ENCODE data around the gene ZFAND3. TPM values are rescaled to one million over a fixed set of nuclear protein-coding genes. Genes with fewer than 3 reads are reported as not detected.

The ZFAND3 gene
- total RNA-seq, 2 experiments from 2014 or later: 27.5 to 29.2 TPM

GRCh38 chr6:38080889-38081288 lies 261.4 kb downstream of the ZFAND3 start:
- CTCF ChIA-PET: no interaction called here
- H3K27ac Mint-ChIP-seq: no peak overlapping the region
- DNase-seq (no peak), ATAC-seq (no peak)
- H3K4me3 Mint-ChIP-seq: no peak overlapping the region
- H3K27me3 Mint-ChIP-seq (ENCODE audit: low read depth): no peaks in the 10 kb centered on the region
- H3K4me1 Mint-ChIP-seq (ENCODE audit: low read depth): no peaks in the 10 kb centered on the region
- H3K36me3 Mint-ChIP-seq (ENCODE audit: low read depth): peaks cover 11% of the 10 kb centered on the region
- H3K9me3 Mint-ChIP-seq (ENCODE audit: insufficient read depth): no peaks in the 10 kb centered on the region
- POLR2A ChIA-PET: no interaction called here

GRCh38 chr6:38085031-38085430 lies 265.5 kb downstream of the ZFAND3 start:
- DNase-seq (no peak), ATAC-seq (no peak)
- CTCF ChIA-PET: no interaction called here
- Mint-ChIP-seq H3K27me3 (ENCODE audit: low read depth) (no peaks in the 10 kb centered on the region), H3K27ac (no peak overlapping the region), H3K4me1 (ENCODE audit: low read depth) (no peaks in the 10 kb centered on the region), H3K4me3 (no peak overlapping the region), H3K9me3 (ENCODE audit: insufficient read depth) (no peaks in the 10 kb centered on the region), H3K36me3 (ENCODE audit: low read depth) (peaks cover 24% of the 10 kb centered on the region)
- POLR2A ChIA-PET: no interaction called here

GRCh38 chr6:38086346-38086745 lies 266.8 kb downstream of the ZFAND3 start:
- Mint-ChIP-seq H3K27me3 (ENCODE audit: low read depth) (no peaks in the 10 kb centered on the region), H3K4me1 (ENCODE audit: low read depth) (no peaks in the 10 kb centered on the region), H3K27ac (no peak overlapping the region), H3K36me3 (ENCODE audit: low read depth) (peaks cover 24% of the 10 kb centered on the region), H3K9me3 (ENCODE audit: insufficient read depth) (no peaks in the 10 kb centered on the region), H3K4me3 (no peak overlapping the region)
- ChIA-PET POLR2A (no interaction called here), CTCF (interaction anchor here (1.5 kb wide), 1 partner anchor 52 kb away, joined by 3 read pairs; no protein-coding TSS in a partner anchor)
- ATAC-seq: no peak
- DNase-seq: no peak

GRCh38 chr6:38088010-38088409 lies 268.5 kb downstream of the ZFAND3 start:
- Mint-ChIP-seq H3K27ac (no peak overlapping the region), H3K4me1 (ENCODE audit: low read depth) (no peaks in the 10 kb centered on the region), H3K27me3 (ENCODE audit: low read depth) (no peaks in the 10 kb centered on the region), H3K4me3 (no peak overlapping the region), H3K9me3 (ENCODE audit: insufficient read depth) (no peaks in the 10 kb centered on the region), H3K36me3 (ENCODE audit: low read depth) (peaks cover 20% of the 10 kb centered on the region)
- ATAC-seq: no peak
- no peak for DNase-seq
- CTCF ChIA-PET: no interaction called here
- POLR2A ChIA-PET: no interaction called here

- DNase-seq (no peak), ATAC-seq (no peak)
- peaks cover 20% of the 10 kb centered on the region for H3K36me3 Mint-ChIP-seq (ENCODE audit: low read depth)
- ChIA-PET CTCF (no interaction called here), POLR2A (interaction anchor here (0.6 kb wide), 1 partner anchor 63 kb away, joined by 4 read pairs; no protein-coding TSS in a partner anchor)
- no peaks in the 10 kb centered on the region for H3K4me1 Mint-ChIP-seq (ENCODE audit: low read depth)
- H3K27me3 Mint-ChIP-seq (ENCODE audit: low read depth): no peaks in the 10 kb centered on the region
- H3K27ac Mint-ChIP-seq: no peak overlapping the region
- no peaks in the 10 kb centered on the region for H3K9me3 Mint-ChIP-seq (ENCODE audit: insufficient read depth)
- no peak overlapping the region for H3K4me3 Mint-ChIP-seq
These were observed 269.3 kb downstream of the ZFAND3 start for GRCh38 chr6:38088829-38089228.

GRCh38 chr6:38091613-38092012 lies 272.1 kb downstream of the ZFAND3 start:
- no peak for DNase-seq

GRCh38 chr6:38092465-38092864 lies 272.9 kb downstream of the ZFAND3 start:
- POLR2A ChIA-PET: no interaction called here

More at GRCh38 chr6:38091613-38092012, 272.1 kb downstream of the ZFAND3 start:
- Mint-ChIP-seq H3K4me3 (no peak overlapping the region), H3K36me3 (ENCODE audit: low read depth) (peaks cover 8% of the 10 kb centered on the region), H3K27me3 (ENCODE audit: low read depth) (no peaks in the 10 kb centered on the region), H3K9me3 (ENCODE audit: insufficient read depth) (no peaks in the 10 kb centered on the region), H3K4me1 (ENCODE audit: low read depth) (no peaks in the 10 kb centered on the region), H3K27ac (no peak overlapping the region)
- no peak for ATAC-seq
- CTCF ChIA-PET: no interaction called here
- POLR2A ChIA-PET: no interaction called here

GRCh38 chr6:38092964-38093363 lies 273.4 kb downstream of the ZFAND3 start:
- ATAC-seq: no peak
- Mint-ChIP-seq H3K9me3 (ENCODE audit: insufficient read depth) (no peaks in the 10 kb centered on the region), H3K4me1 (ENCODE audit: low read depth) (no peaks in the 10 kb centered on the region), H3K27ac (no peak overlapping the region), H3K27me3 (ENCODE audit: low read depth) (no peaks in the 10 kb centered on the region), H3K4me3 (no peak overlapping the region), H3K36me3 (ENCODE audit: low read depth) (peaks cover 1% of the 10 kb centered on the region)
- CTCF ChIA-PET: no interaction called here
- POLR2A ChIA-PET: no interaction called here
- no peak for DNase-seq

More at GRCh38 chr6:38092465-38092864, 272.9 kb downstream of the ZFAND3 start:
- CTCF ChIA-PET: no interaction called here
- ATAC-seq: no peak
- H3K4me3 Mint-ChIP-seq: no peak overlapping the region
- H3K27ac Mint-ChIP-seq: no peak overlapping the region
- H3K4me1 Mint-ChIP-seq (ENCODE audit: low read depth): no peaks in the 10 kb centered on the region
- no peaks in the 10 kb centered on the region for H3K27me3 Mint-ChIP-seq (ENCODE audit: low read depth)
- H3K9me3 Mint-ChIP-seq (ENCODE audit: insufficient read depth): no peaks in the 10 kb centered on the region
- no peak for DNase-seq
- peaks cover 3% of the 10 kb centered on the region for H3K36me3 Mint-ChIP-seq (ENCODE audit: low read depth)

GRCh38 chr6:38095054-38095453 lies 275.5 kb downstream of the ZFAND3 start:
- ChIA-PET CTCF (interaction anchor here (1.2 kb wide), 1 partner anchor 15 kb away, joined by 4 read pairs; no protein-coding TSS in a partner anchor), POLR2A (no interaction called here)
- no peaks in the 10 kb centered on the region for H3K4me1 Mint-ChIP-seq (ENCODE audit: low read depth)
- no peaks in the 10 kb centered on the region for H3K36me3 Mint-ChIP-seq (ENCODE audit: low read depth)
- no peaks in the 10 kb centered on the region for H3K9me3 Mint-ChIP-seq (ENCODE audit: insufficient read depth)
- no peak overlapping the region for H3K27ac Mint-ChIP-seq
- no peak for DNase-seq
- H3K4me3 Mint-ChIP-seq: no peak overlapping the region
- ATAC-seq: no peak
- H3K27me3 Mint-ChIP-seq (ENCODE audit: low read depth): no peaks in the 10 kb centered on the region

- no peak for ATAC-seq
- ChIA-PET CTCF (no interaction called here), POLR2A (no interaction called here)
- Mint-ChIP-seq H3K4me3 (no peak overlapping the region), H3K36me3 (ENCODE audit: low read depth) (peaks cover 2% of the 10 kb centered on the region), H3K27ac (no peak overlapping the region), H3K27me3 (ENCODE audit: low read depth) (no peaks in the 10 kb centered on the region), H3K4me1 (ENCODE audit: low read depth) (no peaks in the 10 kb centered on the region), H3K9me3 (ENCODE audit: insufficient read depth) (no peaks in the 10 kb centered on the region)
- DNase-seq: no peak
These were observed 279.7 kb downstream of the ZFAND3 start for GRCh38 chr6:38099221-38099620.

GRCh38 chr6:38100380-38100779 lies 280.9 kb downstream of the ZFAND3 start:
- Mint-ChIP-seq H3K4me3 (no peak overlapping the region), H3K4me1 (ENCODE audit: low read depth) (no peaks in the 10 kb centered on the region), H3K27me3 (ENCODE audit: low read depth) (no peaks in the 10 kb centered on the region), H3K9me3 (ENCODE audit: insufficient read depth) (no peaks in the 10 kb centered on the region), H3K36me3 (ENCODE audit: low read depth) (peaks cover 2% of the 10 kb centered on the region), H3K27ac (no peak overlapping the region)
- POLR2A ChIA-PET: no interaction called here
- CTCF ChIA-PET: no interaction called here
- no peak for DNase-seq
- ATAC-seq: no peak

GRCh38 chr6:38103921-38104320 lies 284.4 kb downstream of the ZFAND3 start:
- Mint-ChIP-seq H3K4me3 (no peak overlapping the region), H3K4me1 (ENCODE audit: low read depth) (peaks cover 5% of the 10 kb centered on the region), H3K36me3 (ENCODE audit: low read depth) (peaks cover 4% of the 10 kb centered on the region), H3K27me3 (ENCODE audit: low read depth) (no peaks in the 10 kb centered on the region), H3K9me3 (ENCODE audit: insufficient read depth) (no peaks in the 10 kb centered on the region), H3K27ac (no peak overlapping the region)
- no peak for DNase-seq
- ChIA-PET POLR2A (no interaction called here), CTCF (no interaction called here)
- ATAC-seq: no peak

GRCh38 chr6:38105066-38105465 lies 285.5 kb downstream of the ZFAND3 start:
- Mint-ChIP-seq H3K4me1 (ENCODE audit: low read depth) (peaks cover 5% of the 10 kb centered on the region), H3K9me3 (ENCODE audit: insufficient read depth) (no peaks in the 10 kb centered on the region), H3K36me3 (ENCODE audit: low read depth) (peaks cover 4% of the 10 kb centered on the region), H3K27ac (no peak overlapping the region), H3K4me3 (no peak overlapping the region), H3K27me3 (ENCODE audit: low read depth) (no peaks in the 10 kb centered on the region)
- POLR2A ChIA-PET: no interaction called here
- CTCF ChIA-PET: no interaction called here
- ATAC-seq (no peak), DNase-seq (no peak)

Measured in activated CD8-positive, alpha-beta T cell treated with anti-CD3 and anti-CD28 coated beads, Interleukin-2, amount 10 ng/mL, durations not matched to agents 7 days and 5 days (primary cell).